ENCODE measurements around the gene CD5L. TPM values are rescaled to one million over a fixed set of nuclear protein-coding genes. Genes with fewer than 3 reads are reported as not detected.

Gene CD5L
- total RNA-seq, 1 experiment from 2014 or later: not detected

DNA sequence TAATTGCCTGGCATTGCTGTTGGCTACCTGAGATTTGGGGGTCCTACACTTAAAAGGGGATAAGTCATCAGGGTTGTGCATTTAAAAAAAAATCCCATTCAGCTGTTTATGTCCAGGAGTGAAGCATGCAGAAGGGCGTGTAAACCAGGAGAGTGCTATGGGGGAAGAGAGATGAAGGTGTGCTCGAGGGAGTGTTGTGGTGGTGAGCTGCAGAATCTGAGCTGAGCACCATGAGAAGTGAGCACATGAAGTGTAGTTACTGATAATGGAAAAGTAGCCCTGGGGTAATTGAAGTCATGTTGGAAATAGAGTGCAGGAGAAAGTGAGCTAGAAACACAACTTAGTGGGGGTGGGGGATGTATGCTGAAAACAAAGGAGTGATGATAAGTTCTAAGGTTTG, 22.4 kb downstream of the CD5L start:
- DNase-seq (ENCODE audit: low read depth): no peak

DNA sequence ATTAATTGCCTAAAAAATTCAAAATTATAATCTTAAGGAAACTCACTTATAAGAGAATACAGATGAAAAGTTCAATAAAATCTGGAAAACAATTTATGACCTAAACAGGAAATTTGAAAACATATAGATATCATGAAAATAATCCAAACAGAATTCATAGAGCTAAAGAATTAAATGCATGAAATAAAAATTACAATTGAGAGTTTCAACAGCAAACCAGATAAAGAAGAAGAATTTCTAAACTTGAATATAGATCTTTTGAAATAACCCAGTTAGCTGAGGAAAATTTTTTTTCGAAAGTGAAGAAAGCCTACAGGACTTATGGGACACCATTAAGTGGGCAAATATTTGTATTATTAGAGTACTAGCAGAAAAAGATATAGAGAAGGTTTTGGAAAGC, 28.3 kb downstream of the CD5L start:
- DNase-seq (ENCODE audit: low read depth): no peak

DNA sequence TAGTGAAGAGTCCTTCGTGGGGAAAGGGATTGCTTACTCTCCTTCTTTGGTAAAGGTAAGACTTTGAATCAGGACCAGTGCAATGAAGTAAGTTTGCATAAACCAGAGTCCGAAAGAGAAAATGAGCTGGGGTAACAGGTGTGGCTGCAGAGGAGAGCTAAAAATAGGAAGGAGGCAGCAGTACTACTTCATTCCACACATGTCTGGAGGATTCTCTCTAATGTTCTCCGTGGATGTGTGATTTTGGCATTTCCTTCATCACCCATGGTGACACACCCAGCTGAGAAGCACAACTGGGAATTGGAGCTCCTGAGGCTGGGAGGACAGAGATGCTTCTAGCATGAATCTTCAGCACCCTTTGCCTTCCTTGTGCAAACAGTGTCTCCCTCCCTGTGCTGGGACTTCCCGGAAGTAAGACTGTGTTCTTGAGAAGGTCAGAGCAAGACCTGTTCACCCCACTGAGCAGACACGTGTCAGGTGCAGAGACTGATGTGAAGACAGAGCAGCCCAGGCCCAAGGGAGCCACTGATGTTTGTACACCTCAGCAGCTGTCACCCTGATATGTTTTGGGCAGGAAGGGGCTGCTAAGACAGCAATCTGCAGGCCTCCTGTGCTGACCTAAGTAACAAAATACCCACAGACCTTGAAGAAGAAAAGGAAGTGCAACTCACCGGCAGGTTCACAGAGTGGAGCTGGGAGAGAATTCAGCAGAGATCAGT, 35.0 kb downstream of the CD5L start:
- no peak for DNase-seq (ENCODE audit: low read depth)

DNA sequence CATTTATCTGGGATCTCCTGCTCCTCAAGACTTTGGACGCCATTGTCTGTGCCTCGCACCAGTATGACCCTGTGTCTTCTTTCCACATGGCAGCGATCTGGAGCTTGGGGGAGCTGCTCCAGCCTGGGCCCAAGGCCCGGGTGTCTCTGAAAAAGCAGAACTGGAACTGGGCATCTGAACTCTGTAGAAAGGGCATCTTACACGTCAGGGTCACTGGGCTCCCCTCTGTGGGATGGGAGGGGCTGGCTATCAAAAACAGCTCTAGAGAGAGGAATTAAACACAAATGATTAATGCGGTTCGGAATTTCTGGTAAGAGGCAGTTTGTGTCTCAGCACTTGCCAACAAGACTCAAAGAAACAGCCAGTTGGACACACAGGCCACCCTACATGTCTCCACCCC, 37.8 kb downstream of the CD5L start:
- DNase-seq (ENCODE audit: low read depth): no peak

DNA sequence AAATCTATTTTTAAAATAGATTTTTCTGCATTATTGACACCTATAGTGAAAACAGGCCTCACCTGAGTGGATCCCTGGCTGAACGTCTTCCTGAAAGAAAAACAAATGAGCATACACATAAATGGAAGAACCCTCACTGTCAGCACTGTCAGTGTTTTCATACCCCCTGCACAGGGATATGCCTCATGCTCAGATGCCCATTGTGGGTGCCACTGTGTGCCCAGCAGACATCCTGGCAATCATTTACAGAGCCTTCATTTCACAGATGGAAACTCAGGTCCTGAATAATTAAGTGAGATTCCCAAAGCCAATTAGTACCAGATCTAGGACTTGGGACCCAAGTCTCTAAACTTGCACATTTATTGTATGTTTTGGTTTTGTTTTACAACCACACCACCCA, 41.6 kb downstream of the CD5L start:
- DNase-seq (ENCODE audit: low read depth): no peak

DNA sequence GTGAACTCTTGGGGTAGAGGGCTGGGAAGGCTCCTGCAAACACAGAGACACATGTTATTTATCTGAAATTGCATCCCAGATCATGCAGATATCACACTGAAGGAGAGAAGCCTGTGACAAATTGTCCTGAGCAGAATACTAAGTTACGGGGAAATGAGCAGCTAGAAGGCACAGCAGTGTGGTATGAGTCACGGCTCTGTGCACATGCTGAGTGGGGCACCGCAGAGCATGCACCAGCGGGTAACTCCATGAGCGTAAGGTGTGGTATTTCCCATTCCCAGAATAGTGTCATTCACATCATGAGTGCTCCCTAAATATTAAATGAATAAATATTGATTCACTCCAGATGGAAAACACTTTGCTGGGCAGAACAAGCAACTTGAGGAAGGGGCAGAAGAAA, 43.4 kb downstream of the CD5L start:
- no peak for DNase-seq (ENCODE audit: low read depth)

DNA sequence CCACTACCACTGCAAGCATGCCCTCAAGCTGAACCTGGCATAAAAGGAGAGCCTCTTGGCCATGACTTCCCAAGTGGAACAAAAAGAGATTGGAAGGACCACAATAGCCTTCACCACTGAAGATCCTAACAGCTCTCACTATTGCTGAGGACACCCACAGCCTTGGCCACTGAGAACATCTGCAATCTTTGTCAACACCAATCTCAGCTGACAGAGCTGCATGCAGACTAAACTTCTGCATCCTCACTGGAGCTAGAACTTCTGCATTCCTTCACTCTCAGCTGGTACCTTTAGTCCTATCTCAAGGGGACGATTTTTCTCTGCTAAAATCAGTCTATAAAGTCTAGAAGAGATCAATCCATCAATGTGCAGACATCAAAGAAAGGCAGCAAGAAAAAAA, 56.4 kb downstream of the CD5L start:
- DNase-seq (ENCODE audit: low read depth): no peak

DNA sequence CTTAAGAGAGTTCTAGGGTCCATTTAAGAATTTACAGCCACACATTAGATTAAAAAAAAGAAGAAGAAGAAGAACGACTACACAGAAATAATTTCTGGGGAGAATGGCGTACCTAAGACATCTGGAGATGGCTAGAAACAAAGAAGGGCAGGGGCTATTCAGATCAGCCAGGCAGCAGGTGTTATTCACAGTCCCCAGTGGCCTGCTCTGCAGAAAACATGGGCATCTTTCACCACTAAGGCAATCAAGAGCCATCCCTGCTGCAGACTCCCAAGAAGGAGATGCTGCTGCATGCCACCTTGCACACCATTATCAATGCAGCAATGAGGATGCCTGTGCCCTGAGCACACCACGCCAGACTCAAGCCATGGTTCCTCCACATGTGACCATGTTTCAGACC, 56.8 kb downstream of the CD5L start:
- DNase-seq (ENCODE audit: low read depth): no peak

DNA sequence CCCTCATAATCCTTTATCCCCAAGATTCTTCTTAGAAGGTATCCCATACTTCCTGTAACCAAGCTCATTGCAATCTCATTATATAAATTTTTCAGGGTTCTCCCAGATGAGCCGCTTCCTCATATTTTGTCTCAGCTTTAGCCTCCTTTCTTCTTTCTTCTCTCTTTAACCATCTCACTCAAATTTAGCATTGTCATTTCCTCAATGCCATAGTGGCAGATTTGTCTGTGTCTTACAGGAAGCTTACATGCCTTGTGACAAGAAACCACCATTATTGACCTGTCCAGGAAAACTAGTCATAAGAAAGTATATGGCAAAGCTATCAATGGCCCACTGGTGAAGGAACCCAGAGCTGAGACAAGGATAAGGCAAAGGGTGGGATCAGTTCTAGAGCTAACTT, 58.7 kb downstream of the CD5L start:
- DNase-seq (ENCODE audit: low read depth): no peak

DNA sequence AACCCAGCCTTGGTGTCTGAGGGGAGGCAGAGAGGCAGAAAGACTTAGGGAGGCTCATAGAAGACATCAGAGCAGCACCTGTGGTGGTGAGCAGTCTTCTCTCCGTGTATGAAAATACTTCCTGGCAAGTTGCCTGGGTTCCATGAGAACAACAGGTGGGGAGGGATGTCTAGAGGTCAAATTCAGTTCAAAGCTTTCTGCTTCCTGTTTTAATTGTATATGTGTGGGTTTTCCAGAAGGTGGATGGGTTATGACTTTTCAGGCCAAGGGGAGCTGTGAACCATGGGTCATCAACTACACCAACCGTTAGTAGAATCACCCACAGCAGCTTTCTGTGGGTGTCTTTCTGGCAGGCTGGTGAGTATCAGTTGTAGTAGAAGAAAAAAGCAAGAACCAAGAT, 60.6 kb downstream of the CD5L start:
- DNase-seq (ENCODE audit: low read depth): no peak

Other genes with a start within 250 kb of the CD5L start
- gene FCRL4, start 243.7 kb downstream of the CD5L start, total RNA-seq (2014; rRNA removed): not detected in 2 replicates
- gene FCRL3, start 141.0 kb downstream of the CD5L start, total RNA-seq (2014; rRNA removed): not detected in 2 replicates
- not detected in 2 replicates for gene FCRL2, start 64.7 kb downstream of the CD5L start, total RNA-seq (2014; rRNA removed)
- not detected in 2 replicates for gene FCRL1, start 21.7 kb downstream of the CD5L start, total RNA-seq (2014; rRNA removed)
- 78.8 and 79.9 TPM in 2 replicates for gene KIRREL1, start 151.8 kb upstream of the CD5L start, total RNA-seq (2014; rRNA removed)

Data from LHCN-M2 (cell line).